ENCODE results near the gene KCTD5.

GRCh38 chr16:2717383-2718263, 35.3 kb downstream of the KCTD5 start:
- TF ChIP-seq POLR2A (IDR thresholded peaks at IDR 0.05), result no peak
- TF ChIP-seq, protein P1, sequence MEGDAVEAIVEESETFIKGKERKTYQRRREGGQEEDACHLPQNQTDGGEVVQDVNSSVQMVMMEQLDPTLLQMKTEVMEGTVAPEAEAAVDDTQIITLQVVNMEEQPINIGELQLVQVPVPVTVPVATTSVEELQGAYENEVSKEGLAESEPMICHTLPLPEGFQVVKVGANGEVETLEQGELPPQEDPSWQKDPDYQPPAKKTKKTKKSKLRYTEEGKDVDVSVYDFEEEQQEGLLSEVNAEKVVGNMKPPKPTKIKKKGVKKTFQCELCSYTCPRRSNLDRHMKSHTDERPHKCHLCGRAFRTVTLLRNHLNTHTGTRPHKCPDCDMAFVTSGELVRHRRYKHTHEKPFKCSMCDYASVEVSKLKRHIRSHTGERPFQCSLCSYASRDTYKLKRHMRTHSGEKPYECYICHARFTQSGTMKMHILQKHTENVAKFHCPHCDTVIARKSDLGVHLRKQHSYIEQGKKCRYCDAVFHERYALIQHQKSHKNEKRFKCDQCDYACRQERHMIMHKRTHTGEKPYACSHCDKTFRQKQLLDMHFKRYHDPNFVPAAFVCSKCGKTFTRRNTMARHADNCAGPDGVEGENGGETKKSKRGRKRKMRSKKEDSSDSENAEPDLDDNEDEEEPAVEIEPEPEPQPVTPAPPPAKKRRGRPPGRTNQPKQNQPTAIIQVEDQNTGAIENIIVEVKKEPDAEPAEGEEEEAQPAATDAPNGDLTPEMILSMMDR (IDR thresholded peaks at IDR 0.05), result no peak
